Measurements from ENCODE around the gene ST8SIA5. TPM values are rescaled to one million over a fixed set of nuclear protein-coding genes. Genes with fewer than 3 reads are reported as not detected.
A peak's percentile ranks its signal among the peaks of the same experiment; 100 is the strongest.

The ST8SIA5 gene
- total RNA-seq, 1 donor from 2014 or later, result not detected

DNA sequence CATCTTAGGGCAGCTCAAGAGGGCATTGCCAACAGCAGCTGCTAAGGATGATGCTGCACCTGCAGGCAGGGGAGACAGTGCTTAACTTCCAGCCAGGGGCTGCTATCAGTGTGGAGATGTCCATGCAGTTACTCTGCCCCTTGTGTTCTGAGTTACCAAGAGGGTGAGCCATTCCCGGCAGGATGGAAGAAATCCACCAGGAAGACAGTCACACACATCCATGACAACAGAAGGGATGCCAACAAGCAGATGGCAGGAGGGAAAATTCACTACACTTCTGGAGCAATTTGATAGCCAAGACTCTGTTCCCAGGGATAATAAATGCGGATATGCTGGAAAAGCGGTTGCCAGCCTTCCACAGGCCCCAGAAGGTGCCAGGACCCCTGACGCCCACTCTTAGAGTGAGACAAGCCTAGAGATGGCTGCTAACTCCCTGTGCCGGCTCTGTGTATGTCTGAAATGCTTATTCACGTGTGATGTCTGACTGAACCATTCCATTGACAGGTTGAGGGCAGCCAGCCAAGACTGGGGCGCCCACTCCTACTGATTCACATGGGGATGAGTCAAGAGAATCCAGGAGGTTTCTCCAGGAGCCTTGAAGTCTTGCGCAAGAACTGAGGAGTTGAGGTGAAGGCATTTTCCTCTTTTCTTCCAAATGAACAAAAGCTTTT, 124.3 kb downstream of the ST8SIA5 start:
- Mint-ChIP-seq H3K27ac (no peak overlapping the region), H3K4me1 (peaks cover 8% of the 10 kb centered on the region), H3K36me3 (ENCODE audit: low read depth) (no peaks in the 10 kb centered on the region), H3K9me3 (peaks cover 7% of the 10 kb centered on the region), H3K27me3 (peaks cover 3% of the 10 kb centered on the region), H3K4me3 (no peak overlapping the region)
- no peak for DNase-seq
- intact Hi-C loops (cut with micrococcal nuclease), result no loop called here

DNA sequence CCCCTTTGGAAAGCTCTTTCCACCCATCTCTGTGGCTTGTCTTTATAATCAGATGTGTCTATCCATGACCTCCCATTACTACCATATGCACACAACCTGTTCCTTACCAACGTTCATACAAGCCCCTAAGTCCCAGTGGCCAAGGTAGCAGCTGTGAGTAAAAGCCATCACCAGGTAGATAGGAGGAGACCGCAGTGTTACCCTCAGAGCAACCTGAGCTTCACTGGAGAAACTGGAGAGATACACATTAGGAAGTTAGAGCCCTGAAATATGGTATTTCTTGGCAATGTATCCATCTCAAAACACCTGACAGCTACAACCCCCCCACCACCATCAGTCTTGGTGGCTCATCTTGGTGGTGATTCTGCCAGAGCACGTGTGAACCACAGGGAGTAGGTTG, 125.9 kb downstream of the ST8SIA5 start:
- Mint-ChIP-seq H3K27me3 (peaks cover 2% of the 10 kb centered on the region), H3K9me3 (peaks cover 7% of the 10 kb centered on the region), H3K4me3 (no peak overlapping the region), H3K36me3 (ENCODE audit: low read depth) (no peaks in the 10 kb centered on the region), H3K27ac (no peak overlapping the region), H3K4me1 (peaks cover 8% of the 10 kb centered on the region)
- no peak for DNase-seq
- intact Hi-C loops (cut with micrococcal nuclease), result no loop called here

GRCh38 chr18:46630160-46630559, 126.7 kb downstream of the ST8SIA5 start:
- H3K27me3 Mint-ChIP-seq, result peaks cover 5% of the 10 kb centered on the region
- intact Hi-C loops (cut with micrococcal nuclease), result no loop called here
- peaks cover 7% of the 10 kb centered on the region for H3K9me3 Mint-ChIP-seq
- no peak overlapping the region for H3K4me3 Mint-ChIP-seq
- H3K4me1 Mint-ChIP-seq, result peaks cover 8% of the 10 kb centered on the region
- H3K36me3 Mint-ChIP-seq (ENCODE audit: low read depth), result no peaks in the 10 kb centered on the region
- DNase-seq, result no peak
- no peak overlapping the region for H3K27ac Mint-ChIP-seq

DNA sequence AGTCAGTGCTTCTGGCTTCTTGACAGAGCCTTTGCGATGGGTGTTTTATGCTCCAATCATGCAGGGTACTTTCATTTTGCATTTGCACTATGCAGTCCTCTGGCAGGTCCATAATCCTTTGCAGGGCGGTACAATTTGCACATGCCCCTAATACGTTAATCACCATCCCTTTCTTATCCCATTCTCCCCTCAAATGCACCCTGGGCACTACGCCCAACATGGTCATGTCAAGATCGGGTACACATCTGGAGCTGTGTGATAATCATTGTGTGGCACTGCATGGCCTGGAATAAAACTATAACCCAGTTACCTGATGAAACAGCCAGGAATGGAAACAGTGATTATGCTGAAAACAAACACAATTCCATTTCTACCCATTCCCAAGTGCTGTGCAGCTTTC, 127.5 kb downstream of the ST8SIA5 start:
- Mint-ChIP-seq H3K4me3 (no peak overlapping the region), H3K4me1 (peaks cover 12% of the 10 kb centered on the region), H3K27me3 (peaks cover 5% of the 10 kb centered on the region), H3K36me3 (ENCODE audit: low read depth) (no peaks in the 10 kb centered on the region), H3K27ac (no peak overlapping the region), H3K9me3 (peaks cover 7% of the 10 kb centered on the region)
- intact Hi-C loops (cut with micrococcal nuclease), result no loop called here
- DNase-seq, result no peak

- Mint-ChIP-seq H3K4me1 (peaks cover 22% of the 10 kb centered on the region), H3K36me3 (ENCODE audit: low read depth) (no peaks in the 10 kb centered on the region), H3K27me3 (peaks cover 5% of the 10 kb centered on the region), H3K4me3 (no peak overlapping the region), H3K9me3 (peaks cover 7% of the 10 kb centered on the region), H3K27ac (no peak overlapping the region)
- DNase-seq, result no peak
- intact Hi-C loops (cut with micrococcal nuclease), result no loop called here
Observed at GRCh38 chr18:46628206-46628605, 128.6 kb downstream of the ST8SIA5 start.

DNA sequence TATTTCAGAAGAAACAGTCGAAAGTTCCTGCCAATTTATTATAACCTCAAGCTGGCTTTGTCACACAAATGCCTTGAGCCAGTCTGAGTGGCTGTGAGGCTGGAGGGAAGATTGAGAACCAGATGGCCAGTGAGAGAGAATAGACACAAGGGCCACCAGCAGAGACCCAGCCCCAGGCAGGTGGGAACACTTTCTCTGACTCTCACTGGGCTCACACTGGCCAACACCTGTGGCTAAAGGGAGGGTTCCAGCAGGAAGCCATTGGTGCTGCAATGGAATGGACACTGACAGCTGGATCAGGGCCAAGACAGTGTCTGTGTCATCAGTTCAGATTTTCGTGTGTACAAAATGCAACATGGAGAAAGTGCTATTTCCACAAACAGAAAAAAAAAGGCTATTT, 129.7 kb downstream of the ST8SIA5 start:
- Mint-ChIP-seq H3K4me1 (peaks cover 26% of the 10 kb centered on the region), H3K36me3 (ENCODE audit: low read depth) (no peaks in the 10 kb centered on the region), H3K27ac (no peak overlapping the region), H3K27me3 (peaks cover 5% of the 10 kb centered on the region), H3K9me3 (peaks cover 4% of the 10 kb centered on the region), H3K4me3 (no peak overlapping the region)
- intact Hi-C loops (cut with micrococcal nuclease), result no loop called here
- DNase-seq, result no peak

DNA sequence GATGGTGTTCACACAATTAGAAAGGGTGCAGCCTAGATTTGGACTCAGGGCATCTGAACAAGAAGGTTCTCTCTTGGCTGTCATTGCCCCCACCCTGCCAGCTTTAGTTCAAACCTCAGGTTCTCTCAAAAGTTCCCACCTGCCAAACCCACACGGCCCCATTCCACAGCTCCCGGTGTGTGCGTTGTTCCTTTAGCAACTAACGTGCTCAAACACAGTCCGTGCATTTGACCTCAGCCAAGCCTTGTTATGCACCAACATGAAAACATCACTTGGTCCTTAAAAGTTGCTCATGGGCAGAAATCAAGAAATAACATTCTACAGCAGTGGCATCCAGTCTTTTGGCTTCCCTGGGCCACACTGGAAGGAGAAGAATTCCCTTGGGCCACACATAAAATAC, 131.8 kb downstream of the ST8SIA5 start:
- Mint-ChIP-seq H3K27me3 (peaks cover 5% of the 10 kb centered on the region), H3K27ac (no peak overlapping the region), H3K9me3 (no peaks in the 10 kb centered on the region), H3K4me1 (peaks cover 30% of the 10 kb centered on the region), H3K4me3 (no peak overlapping the region), H3K36me3 (ENCODE audit: low read depth) (no peaks in the 10 kb centered on the region)
- intact Hi-C loops (cut with micrococcal nuclease), result no loop called here
- DNase-seq, result no peak

GRCh38 chr18:46624127-46624526, 132.7 kb downstream of the ST8SIA5 start:
- no peak overlapping the region for H3K4me3 Mint-ChIP-seq
- no peak for DNase-seq
- H3K27ac Mint-ChIP-seq, result peak overlapping the region; percentile 73
- intact Hi-C loops (cut with micrococcal nuclease), result no loop called here
- no peaks in the 10 kb centered on the region for H3K9me3 Mint-ChIP-seq
- peaks cover 28% of the 10 kb centered on the region for H3K4me1 Mint-ChIP-seq
- no peaks in the 10 kb centered on the region for H3K36me3 Mint-ChIP-seq (ENCODE audit: low read depth)
- H3K27me3 Mint-ChIP-seq, result peaks cover 5% of the 10 kb centered on the region

- H3K4me1 Mint-ChIP-seq, result peaks cover 28% of the 10 kb centered on the region
- H3K27me3 Mint-ChIP-seq, result peaks cover 5% of the 10 kb centered on the region
- H3K36me3 Mint-ChIP-seq (ENCODE audit: low read depth), result no peaks in the 10 kb centered on the region
- no peaks in the 10 kb centered on the region for H3K9me3 Mint-ChIP-seq
- intact Hi-C loops (cut with micrococcal nuclease), result no loop called here
- H3K27ac Mint-ChIP-seq, result peak overlapping the region; percentile 73
- peak; percentile 78 for DNase-seq
- peak overlapping the region; percentile 22 for H3K4me3 Mint-ChIP-seq
Observed at GRCh38 chr18:46623541-46623940, 133.3 kb downstream of the ST8SIA5 start.

GRCh38 chr18:46622999-46623398, 133.9 kb downstream of the ST8SIA5 start:
- DNase-seq, result peak; percentile 55
- H3K36me3 Mint-ChIP-seq (ENCODE audit: low read depth), result no peaks in the 10 kb centered on the region
- H3K4me1 Mint-ChIP-seq, result peaks cover 28% of the 10 kb centered on the region
- intact Hi-C loops (cut with micrococcal nuclease), result no loop called here
- peak overlapping the region; percentile 11 for H3K4me3 Mint-ChIP-seq
- peak overlapping the region; percentile 64 for H3K27ac Mint-ChIP-seq
- H3K27me3 Mint-ChIP-seq, result peaks cover 9% of the 10 kb centered on the region
- no peaks in the 10 kb centered on the region for H3K9me3 Mint-ChIP-seq

DNA sequence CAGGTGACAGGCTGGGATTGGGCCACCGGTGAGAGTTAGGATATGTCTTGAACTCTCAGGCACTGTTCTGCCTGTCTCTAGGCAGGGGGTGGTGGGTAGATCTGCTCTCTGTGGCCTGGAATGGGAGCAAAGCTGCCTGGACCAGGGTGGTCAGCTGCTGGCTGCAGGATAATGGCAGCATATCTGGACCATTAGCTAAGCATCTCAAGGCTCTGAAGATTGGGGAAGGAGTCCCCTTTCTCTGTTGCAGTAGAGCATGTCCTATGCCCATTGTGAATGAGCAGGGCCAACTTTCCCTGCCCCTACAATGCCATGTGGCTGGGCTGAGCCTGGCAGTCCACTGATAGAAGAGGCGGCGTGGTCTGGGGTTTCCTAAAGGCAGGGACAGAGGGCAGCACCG, 134.4 kb downstream of the ST8SIA5 start:
- no peak overlapping the region for H3K4me3 Mint-ChIP-seq
- no peak overlapping the region for H3K27ac Mint-ChIP-seq
- intact Hi-C loops (cut with micrococcal nuclease), result no loop called here
- H3K36me3 Mint-ChIP-seq (ENCODE audit: low read depth), result no peaks in the 10 kb centered on the region
- peaks cover 29% of the 10 kb centered on the region for H3K4me1 Mint-ChIP-seq
- H3K9me3 Mint-ChIP-seq, result no peaks in the 10 kb centered on the region
- peaks cover 9% of the 10 kb centered on the region for H3K27me3 Mint-ChIP-seq
- DNase-seq, result peak; percentile 47

- H3K36me3 Mint-ChIP-seq (ENCODE audit: low read depth), result no peaks in the 10 kb centered on the region
- intact Hi-C loops (cut with micrococcal nuclease), result no loop called here
- DNase-seq, result peak; percentile 49
- H3K27me3 Mint-ChIP-seq, result peaks cover 9% of the 10 kb centered on the region
- H3K4me1 Mint-ChIP-seq, result peaks cover 30% of the 10 kb centered on the region
- no peak overlapping the region for H3K4me3 Mint-ChIP-seq
- H3K27ac Mint-ChIP-seq, result no peak overlapping the region
- no peaks in the 10 kb centered on the region for H3K9me3 Mint-ChIP-seq
Observed at GRCh38 chr18:46621871-46622270, 135.0 kb downstream of the ST8SIA5 start.

GRCh38 chr18:46621111-46621766, 135.6 kb downstream of the ST8SIA5 start:
- no peak overlapping the region for H3K27ac Mint-ChIP-seq
- intact Hi-C loops (cut with micrococcal nuclease), result no loop called here

DNA sequence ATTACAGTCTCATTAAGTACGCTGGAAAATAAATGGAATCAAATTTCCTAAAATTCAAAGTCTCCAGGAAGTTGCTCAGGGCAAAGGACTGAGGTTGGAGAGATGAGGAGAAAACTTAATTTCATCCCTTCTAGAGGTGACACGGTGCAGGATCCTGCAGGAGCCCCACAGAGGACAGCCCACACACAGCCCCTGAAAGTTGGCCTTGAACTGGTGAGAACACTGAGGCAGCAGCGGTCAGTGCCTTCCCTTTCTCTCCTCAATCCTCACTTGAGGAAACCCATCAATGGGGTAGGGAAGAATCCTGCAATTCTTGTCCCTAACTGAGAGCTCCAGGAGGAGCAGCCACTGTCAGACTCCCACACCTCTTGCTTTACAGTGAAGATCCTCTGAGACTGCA, 137.3 kb downstream of the ST8SIA5 start:
- intact Hi-C loops (cut with micrococcal nuclease), result no loop called here
- H3K9me3 Mint-ChIP-seq, result no peaks in the 10 kb centered on the region
- H3K27ac Mint-ChIP-seq, result no peak overlapping the region
- peaks cover 6% of the 10 kb centered on the region for H3K27me3 Mint-ChIP-seq
- no peak overlapping the region for H3K4me3 Mint-ChIP-seq
- DNase-seq, result no peak
- no peaks in the 10 kb centered on the region for H3K36me3 Mint-ChIP-seq (ENCODE audit: low read depth)
- H3K4me1 Mint-ChIP-seq, result peaks cover 28% of the 10 kb centered on the region

More at GRCh38 chr18:46621111-46621766, 135.6 kb downstream of the ST8SIA5 start:
- Mint-ChIP-seq H3K36me3 (ENCODE audit: low read depth) (no peaks in the 10 kb centered on the region), H3K27me3 (peaks cover 7% of the 10 kb centered on the region), H3K9me3 (no peaks in the 10 kb centered on the region), H3K4me1 (peaks cover 30% of the 10 kb centered on the region), H3K4me3 (no peak overlapping the region)
- peak; percentile 52 for DNase-seq
